Bronchial epithelial cell (primary cell): ENCODE results near the gene BCAS3. TPM values are rescaled to one million over a fixed set of nuclear protein-coding genes. Genes with fewer than 3 reads are reported as not detected.
"Not testable (repeated sequence)": the region's sequence is repeated elsewhere in the genome, so short reads cannot be mapped to it uniquely, and the experiment has no call there.

Experiments
- DNase-seq: peaks from one replicate; pipeline ENCODE4 v3.0.0-alpha.2; 2010; ENCODE audit warnings: low read depth
- FAIRE-seq: peaks from 2 replicates; lab custom pipeline; 2011; peaks lifted over from hg19 to GRCh38; lab: Jason Lieb, UNC
- H3K27me3 ChIP-seq: 2 replicates; pipeline ENCODE4 v1.5.1; 2011; ENCODE audit warnings: low read length; ENCODE audit not compliant: control insufficient read depth, insufficient read depth
- H3K36me3 ChIP-seq: 2 replicates; pipeline ENCODE4 v1.5.1; 2011; ENCODE audit warnings: low read length; ENCODE audit not compliant: control insufficient read depth, insufficient read depth
- H3K4me3 ChIP-seq: 2 replicates; pipeline ENCODE4 v1.5.1; 2011; ENCODE audit warnings: mild to moderate bottlenecking, low read depth, low read length, control low read depth
- CTCF ChIP-seq: IDR thresholded peaks from 2 replicates; pipeline ENCODE4 v1.5.1; 2011; ENCODE audit warnings: mild to moderate bottlenecking, moderate library complexity, low read length, control low read depth, inconsistent platforms; ENCODE audit not compliant: insufficient read depth, severe bottlenecking
- total RNA-seq: library from RNA; depleted of rRNA; stranded (reverse); fragments of >200 nt; gene quantifications from 2 replicates; pipeline ENCODE4 v1.2.1, GENCODE V29; 2014

BCAS3 gene
- total RNA-seq, 1 donor from 2014 or later = 10.3 TPM

- DNase-seq (no peak), FAIRE-seq (no peak)
- TF ChIP-seq CTCF = no peak
Measured at GRCh38 chr17:61005358-61005757, 327.7 kb downstream of the BCAS3 start.

DNA sequence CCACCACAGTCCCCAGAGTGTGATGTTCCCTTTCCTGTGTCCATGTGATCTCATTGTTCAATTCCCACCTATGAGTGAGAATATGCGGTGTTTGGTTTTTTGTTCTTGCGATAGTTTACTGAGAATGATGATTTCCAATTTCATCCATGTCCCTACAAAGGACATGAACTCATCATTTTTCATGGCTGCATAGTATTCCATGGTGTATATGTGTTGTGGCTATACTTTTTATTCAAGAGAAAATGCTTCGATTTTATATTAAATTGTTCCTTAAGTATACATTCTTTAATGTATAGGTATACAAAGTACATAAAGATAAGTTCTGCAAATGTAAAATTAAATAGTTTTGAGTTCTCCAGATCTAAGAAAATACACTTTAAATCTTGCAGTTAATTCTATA lies 328.3 kb downstream of the BCAS3 start:
- H3K27me3 ChIP-seq, DNase-seq, H3K36me3 ChIP-seq, H3K4me3 ChIP-seq, FAIRE-seq: not testable (repeated sequence)

More at GRCh38 chr17:61005358-61005757, 327.7 kb downstream of the BCAS3 start:
- Histone ChIP-seq H3K36me3 (no peaks in the 10 kb centered on the region), H3K4me3 (no peak overlapping the region), H3K27me3 (no peaks in the 10 kb centered on the region)

DNA sequence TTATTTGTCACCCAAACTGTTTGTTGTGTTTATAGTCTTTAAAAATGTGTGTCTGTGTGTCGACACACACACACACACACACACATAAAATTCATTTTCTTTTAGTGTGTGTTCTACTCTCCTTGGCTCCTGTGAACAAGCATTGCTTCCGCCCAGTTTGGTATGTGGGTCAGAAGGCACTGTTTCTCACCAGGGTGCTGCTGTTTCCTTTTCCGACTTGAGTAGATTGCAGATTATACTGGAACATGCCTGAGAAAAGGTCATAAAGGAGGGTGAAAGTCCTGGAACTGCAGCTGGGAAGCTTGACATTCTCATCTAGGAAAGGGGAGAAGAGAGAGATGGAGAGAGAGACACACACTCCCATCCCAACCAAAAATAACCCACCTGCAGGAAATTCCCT lies 330.3 kb downstream of the BCAS3 start:
- no peaks in the 10 kb centered on the region for H3K27me3 ChIP-seq
- no peak overlapping the region for H3K4me3 ChIP-seq
- FAIRE-seq (no peak), DNase-seq (no peak)
- TF ChIP-seq CTCF = no peak
- H3K36me3 ChIP-seq = no peaks in the 10 kb centered on the region

DNA sequence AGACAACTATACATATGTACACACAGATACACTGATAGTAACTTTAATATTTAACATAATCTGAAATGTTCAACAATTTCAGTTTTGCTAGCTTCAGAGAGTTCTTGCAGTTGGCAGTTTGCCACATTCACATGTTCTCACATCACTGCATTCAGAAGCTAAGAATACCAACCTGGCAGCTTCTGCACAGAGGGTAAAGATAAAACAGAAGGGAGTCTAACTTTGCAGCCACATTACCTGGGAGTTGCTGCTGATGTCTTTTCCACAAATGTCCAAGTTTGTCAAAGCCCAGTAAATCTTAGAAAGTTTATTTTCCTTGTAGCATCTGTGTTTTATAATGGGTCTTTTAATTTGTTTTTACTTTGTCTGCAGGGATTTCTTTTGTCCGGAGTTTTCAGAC lies 332.0 kb downstream of the BCAS3 start:
- DNase-seq (no peak), FAIRE-seq (no peak)
- H3K27me3 ChIP-seq = no peaks in the 10 kb centered on the region
- no peak for TF ChIP-seq CTCF
- no peak overlapping the region for H3K4me3 ChIP-seq
- no peaks in the 10 kb centered on the region for H3K36me3 ChIP-seq

DNA sequence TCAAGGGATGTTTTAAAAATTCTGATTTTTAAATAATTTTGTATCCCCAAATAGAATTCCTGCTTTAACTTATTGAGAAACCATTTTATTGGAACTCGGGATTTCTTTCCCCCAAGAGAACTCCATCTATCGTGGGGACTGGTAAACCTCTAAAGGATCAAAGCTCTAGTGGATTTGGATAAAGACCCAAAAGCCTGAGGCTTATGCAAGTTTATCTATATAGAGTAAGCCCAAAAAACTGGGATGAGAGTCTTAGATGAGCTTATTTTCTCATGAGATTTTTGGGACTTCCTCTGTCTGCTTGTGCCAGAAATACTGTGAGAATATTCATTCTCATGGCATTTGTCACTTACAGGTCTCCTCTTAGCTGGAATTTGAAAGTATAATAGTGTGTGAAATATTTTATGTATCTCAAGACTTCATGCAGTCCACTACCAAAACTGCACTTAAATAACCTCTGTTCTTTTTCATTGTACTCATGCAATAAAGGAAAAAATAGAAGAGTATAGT lies 333.1 kb downstream of the BCAS3 start:
- DNase-seq = no peak
- Histone ChIP-seq H3K36me3 (no peaks in the 10 kb centered on the region), H3K27me3 (no peaks in the 10 kb centered on the region), H3K4me3 (no peak overlapping the region)
- no peak for FAIRE-seq
- TF ChIP-seq CTCF = no peak

DNA sequence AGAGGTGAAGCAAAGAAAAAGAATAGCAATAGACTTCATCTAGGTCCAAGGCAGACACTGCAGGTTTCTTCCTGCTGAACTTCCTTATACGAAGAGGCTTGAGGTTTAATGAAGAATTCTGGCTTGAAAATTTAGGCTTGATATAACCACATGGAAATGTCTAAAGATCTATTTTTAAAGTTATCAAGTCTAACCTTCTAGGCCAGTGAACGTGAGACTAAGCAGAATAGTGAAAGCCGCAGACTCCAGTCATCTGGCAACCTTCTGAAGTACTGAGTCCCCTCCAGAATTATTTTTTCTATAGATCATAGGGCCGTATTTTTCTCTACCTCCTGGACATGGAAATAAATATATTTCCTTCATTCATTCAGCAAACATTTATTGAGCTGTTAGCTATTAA lies 333.6 kb downstream of the BCAS3 start:
- no peaks in the 10 kb centered on the region for H3K27me3 ChIP-seq
- H3K4me3 ChIP-seq = no peak overlapping the region
- DNase-seq (no peak), FAIRE-seq (no peak)
- no peak for TF ChIP-seq CTCF
- H3K36me3 ChIP-seq = no peaks in the 10 kb centered on the region
